GM21360 (cell line): ENCODE measurements around the gene MMP12.

Experiments used
- ATAC-seq: cut with Tn5 transposase; IDR thresholded peaks from one replicate; pipeline ENCODE4 v1.9.1; 2021; ENCODE audit warnings: mild to moderate bottlenecking, moderate library complexity; ENCODE audit not compliant: unreplicated experiment

MMP12 gene

DNA sequence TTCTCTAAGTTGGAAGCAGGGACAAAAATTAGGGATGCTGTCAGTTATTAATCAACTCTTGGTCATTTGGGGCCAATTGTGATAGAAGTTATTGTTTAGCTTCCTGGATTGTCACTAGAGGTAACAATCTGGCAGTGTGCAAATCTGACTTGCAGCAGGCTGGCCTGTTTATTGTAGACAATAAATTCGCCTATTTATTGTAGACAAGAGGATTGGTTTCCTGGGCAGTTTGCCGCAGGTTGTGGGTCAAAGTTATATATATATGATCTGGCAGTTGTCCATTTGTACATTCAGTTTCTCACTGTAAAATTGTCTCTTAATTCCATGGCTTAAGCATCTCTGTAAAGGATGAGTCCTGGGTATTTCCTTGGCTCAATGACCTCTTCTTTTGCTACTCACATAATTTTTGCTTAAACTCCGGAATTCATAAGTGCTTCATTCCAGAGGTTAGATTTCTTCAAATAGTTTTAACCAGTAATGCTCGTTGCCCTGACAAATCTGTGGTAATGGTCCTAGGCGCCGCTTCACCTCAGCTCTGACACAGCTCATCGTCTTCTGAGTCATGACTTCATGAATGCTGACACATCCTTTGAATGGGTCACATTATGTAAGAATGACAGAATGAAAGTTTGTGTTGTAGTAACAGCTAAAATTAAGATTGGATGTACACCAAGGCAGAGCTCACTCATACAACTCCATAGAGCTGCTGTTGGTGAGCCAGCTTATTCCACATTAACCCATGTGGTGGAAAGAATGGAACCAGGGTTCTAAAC is 23.6 kb downstream of the MMP12 start:
- no peak for ATAC-seq

DNA sequence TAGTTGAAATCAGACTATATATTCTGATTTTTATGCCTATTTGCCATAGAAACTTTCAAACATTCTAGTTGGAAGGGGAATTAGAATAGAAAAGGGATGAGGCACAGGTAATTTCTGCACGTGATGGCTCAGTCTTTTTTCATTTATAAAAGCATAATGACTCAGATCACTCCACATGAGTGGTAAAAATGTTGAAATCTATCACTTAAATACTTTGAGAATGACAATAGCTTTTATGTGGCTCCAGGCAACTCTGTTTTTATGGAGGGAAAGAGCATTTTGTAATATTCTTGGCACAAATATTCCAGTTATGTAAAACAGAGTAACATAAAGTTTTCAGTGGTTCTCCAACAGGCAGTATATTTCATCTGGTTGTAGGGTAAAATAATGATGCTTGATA is 25.5 kb downstream of the MMP12 start:
- no peak for ATAC-seq

DNA sequence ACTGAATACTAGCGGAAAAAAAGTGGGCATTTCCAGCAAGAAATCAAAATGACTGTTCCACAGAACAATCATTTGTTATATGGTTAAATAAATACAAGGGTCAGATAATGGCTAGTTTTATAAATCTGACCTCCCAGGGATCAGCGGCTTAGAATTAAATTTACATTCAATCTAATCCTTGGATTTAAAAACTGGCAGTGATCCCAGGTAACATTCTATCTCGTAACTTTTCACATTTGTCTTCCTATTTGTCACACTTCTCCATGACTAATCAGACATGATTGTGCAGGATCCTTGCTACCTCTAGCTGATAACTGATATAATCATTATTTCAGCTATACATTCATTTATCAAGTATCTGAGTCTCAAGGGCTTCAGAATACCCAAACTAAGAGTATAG is 28.5 kb downstream of the MMP12 start:
- no peak for ATAC-seq

GRCh38 chr11:102843489-102843888 is 31.3 kb downstream of the MMP12 start, which contains the start of gene MMP3:
TSS of gene MMP3 (minus strand) at chr11:102843609. CDS start at chr11:102843546, 63 bp downstream.
- ATAC-seq: no peak

- no peak for ATAC-seq
Observed at GRCh38 chr11:102842930-102843329, 31.9 kb downstream of the MMP12 start.

- no peak for ATAC-seq
Observed at GRCh38 chr11:102840018-102840417, 34.8 kb downstream of the MMP12 start.

- ATAC-seq: no peak
Observed at GRCh38 chr11:102837646-102838045, 37.1 kb downstream of the MMP12 start.

- ATAC-seq: no peak
Observed at GRCh38 chr11:102837156-102837555, 37.6 kb downstream of the MMP12 start.

- ATAC-seq: no peak
Observed at GRCh38 chr11:102836290-102836875, 38.4 kb downstream of the MMP12 start.

DNA sequence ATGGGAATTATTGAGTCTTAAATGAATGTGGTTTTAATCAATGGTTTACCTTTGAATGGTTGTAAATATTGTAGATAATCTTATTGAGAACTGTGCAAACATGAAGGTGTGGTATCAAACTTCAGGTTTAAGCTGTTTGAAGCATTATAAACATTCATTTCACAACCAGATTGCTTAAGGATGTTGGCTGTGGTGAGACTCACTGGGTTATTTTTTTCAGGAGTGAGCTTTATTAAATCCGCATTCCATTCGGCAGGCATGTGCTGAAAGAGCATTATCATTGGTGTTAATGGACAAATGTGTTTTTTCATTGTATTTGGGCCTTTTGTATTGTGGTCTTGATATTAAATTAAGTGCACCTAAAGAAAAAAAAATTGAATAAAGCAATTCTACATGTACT is 41.1 kb downstream of the MMP12 start:
- no peak for ATAC-seq

GRCh38 chr11:102832612-102833011 is 42.2 kb downstream of the MMP12 start:
- ATAC-seq: no peak

DNA sequence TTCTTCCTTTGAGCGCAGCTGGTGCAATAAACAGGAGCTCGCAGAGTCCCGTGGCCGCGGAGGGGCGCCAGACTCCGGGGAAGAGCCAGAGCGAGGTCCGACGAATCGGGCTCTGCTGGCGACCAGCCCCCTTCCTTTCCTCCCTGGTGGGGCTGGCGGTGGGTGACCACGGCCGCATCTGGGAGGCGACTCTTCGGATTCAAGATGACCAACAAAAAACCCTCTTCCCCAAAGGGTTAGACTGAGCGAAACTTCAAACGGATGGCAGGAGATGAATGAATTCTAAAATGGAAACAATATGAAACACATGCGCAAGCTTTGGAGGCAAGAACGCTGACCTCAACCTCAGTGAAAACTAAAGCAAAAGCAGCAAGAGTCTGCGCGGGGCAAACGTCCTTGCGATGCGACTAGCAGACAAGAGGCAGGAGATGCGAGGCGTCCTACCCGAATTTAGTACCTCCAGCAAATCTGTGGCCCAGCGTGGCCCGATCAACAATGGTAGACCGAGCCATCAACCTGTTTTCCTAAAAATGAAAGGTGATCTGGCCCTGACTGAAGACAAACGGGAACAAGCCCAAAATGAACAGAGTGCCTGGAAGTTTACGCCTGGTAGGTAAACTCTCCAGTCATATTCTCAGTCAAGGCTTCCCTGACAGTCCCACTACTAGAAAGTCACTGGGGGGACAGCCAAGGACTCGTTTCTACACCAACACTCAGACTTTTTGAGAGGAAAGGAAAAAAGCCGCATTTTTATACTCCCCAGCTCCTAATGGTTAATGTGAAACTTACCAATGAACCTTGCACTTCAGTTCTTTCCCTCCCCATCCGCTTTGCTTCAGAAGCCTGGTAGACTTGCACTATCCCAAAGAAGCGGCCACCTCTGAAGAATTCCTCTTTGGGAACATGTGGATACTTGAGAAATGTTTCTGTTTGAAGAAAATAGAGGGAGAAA is 43.0 kb downstream of the MMP12 start:
- no peak for ATAC-seq

DNA sequence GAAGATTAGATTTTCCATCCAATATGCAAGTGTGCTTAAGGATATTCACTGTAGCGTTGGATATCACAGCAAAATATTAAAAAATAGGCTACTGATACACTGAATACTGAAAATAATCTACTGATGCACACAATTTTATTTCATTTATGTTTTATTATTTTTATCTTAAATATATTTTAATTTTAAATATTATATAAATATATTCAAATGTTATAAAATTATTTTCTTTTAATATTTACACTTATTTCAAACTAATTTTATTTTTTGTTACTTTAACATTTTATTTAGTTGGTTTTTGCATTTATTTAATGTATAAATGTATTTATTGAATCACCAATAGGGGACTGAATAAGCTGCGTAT is 43.7 kb downstream of the MMP12 start:
- ATAC-seq: no peak

DNA sequence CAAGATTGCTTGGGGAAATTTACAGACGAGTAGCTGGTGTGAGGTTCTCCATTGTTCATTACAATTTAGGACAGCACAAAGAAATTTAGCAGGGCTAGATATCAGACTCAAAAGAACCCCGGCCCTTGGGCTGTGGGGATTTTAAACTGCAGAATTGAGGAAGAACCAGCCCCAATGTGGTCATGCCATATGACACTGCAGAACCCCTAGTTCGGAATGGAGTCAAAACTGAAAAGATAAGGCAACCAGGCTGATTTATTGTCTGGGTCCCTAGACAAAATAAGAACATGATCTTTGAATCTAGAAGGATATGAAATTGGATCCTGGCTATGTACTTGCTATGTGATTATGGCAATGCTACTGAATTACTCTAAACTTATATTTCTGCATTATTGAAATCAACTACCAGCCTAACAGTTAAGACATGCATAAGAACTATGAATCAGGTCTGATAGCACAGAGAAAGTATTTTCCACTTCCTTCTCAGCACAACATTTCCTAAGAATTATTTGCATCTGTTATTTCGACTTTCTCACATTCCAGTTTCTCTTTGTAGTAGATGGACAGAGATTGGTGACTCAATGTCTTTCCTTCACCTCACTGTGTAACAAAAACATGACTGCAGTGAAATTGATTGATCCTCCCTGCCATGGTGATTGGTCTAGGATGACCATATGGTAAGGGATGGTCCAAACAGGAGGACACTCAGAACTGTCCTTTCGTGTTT is 44.6 kb downstream of the MMP12 start:
- ATAC-seq: no peak

DNA sequence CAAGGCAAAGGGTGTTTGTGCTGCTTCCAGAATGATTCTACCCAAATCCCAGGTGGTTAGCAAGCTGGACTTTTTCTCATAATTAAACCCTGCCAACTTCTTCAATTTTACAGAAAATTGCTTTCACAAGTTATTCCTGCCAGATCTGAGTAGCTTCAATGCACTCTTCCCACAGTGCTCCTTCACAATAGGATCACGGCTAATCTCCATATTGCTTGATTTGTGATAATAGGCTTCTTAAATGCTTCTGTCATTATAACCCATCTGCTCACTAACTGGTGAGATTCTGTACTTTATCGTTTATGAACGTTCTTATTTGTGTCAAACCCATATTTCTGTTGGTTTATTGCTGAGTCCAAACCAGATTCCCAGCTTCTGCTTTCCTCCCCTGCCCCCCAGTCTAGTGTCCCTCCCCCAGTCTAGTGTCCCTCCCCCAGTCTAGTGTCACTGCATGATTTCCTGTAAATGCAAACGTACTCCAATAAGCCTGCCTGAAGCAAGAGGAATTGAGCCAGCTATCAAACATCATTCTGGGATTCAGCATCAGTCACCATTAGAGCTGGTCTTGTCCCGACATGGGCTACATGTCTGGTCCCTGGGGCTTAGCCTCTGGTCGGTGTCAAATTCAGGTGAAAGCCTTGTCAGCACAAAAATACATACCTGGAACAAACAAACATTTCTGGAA is 45.3 kb downstream of the MMP12 start:
- no peak for ATAC-seq

- no peak for ATAC-seq
Observed at GRCh38 chr11:102824556-102824955, 50.2 kb downstream of the MMP12 start.

- ATAC-seq: no peak
Observed at GRCh38 chr11:102819491-102819890, 55.3 kb downstream of the MMP12 start.

GRCh38 chr11:102813484-102813883 is 61.3 kb downstream of the MMP12 start:
- no peak for ATAC-seq
